B cell (primary cell): ENCODE results near the gene DGCR8.

ENCODE experiments used
- CTCF ChIP-seq: fragments of 200-600 bp; IDR thresholded peaks from one replicate; pipeline ENCODE4 v1.8.0; 2022; ENCODE audit warnings: antibody characterized with exemption, mild to moderate bottlenecking
- EZH2 ChIP-seq: IDR thresholded peaks from 2 replicates; pipeline ENCODE4 v1.6.1; 2012; ENCODE audit warnings: borderline replicate concordance, low read depth, mild to moderate bottlenecking, moderate library complexity, low read length; ENCODE audit not compliant: insufficient read depth, poor library complexity, severe bottlenecking

GRCh38 chr22:20032407-20032991 lies 47.5 kb upstream of the DGCR8 start:
- TF ChIP-seq CTCF (no peak), EZH2 (no peak)
